Uterus (tissue), 4 donors: ENCODE results near the gene BST1. TPM values are rescaled to one million over a fixed set of nuclear protein-coding genes. Genes with fewer than 3 reads are reported as not detected.

ENCODE experiments used
- DNase-seq, 2 donors: peaks; one replicate each; pipeline ENCODE4 v3.0.0-alpha.2; 2019 to 2020
- H3K27ac ChIP-seq, 2 donors: fragments of 200-600 bp; sonication (generic); 1 replicate in 1 of 2; 2 replicates in 1 of 2; pipeline ENCODE4 v1.5.1; 2016 to 2018
- H3K27me3 ChIP-seq, 2 donors: fragments of 200-600 bp; sonication (generic); one replicate each; pipeline ENCODE4 v1.5.1; 2018 to 2019; ENCODE audit warnings: control low read depth in 1 of 2
- H3K36me3 ChIP-seq, 2 donors: fragments of 200-600 bp; sonication (generic); one replicate each; pipeline ENCODE4 v1.5.1; 2019; ENCODE audit warnings: control low read depth in 1 of 2
- H3K4me1 ChIP-seq, 2 donors: fragments of 200-600 bp; sonication (generic); one replicate each; pipeline ENCODE4 v1.5.1; 2018 to 2019; ENCODE audit warnings: control low read depth in 1 of 2
- H3K4me3 ChIP-seq, 2 donors: fragments of 200-600 bp; sonication (generic); 1 replicate in 1 of 2; 2 replicates in 1 of 2; pipeline ENCODE4 v1.5.1; 2018 to 2019; ENCODE audit warnings: mild to moderate bottlenecking in 1 of 2
- H3K9me3 ChIP-seq, 2 donors: fragments of 200-600 bp; sonication (generic); one replicate each; pipeline ENCODE4 v1.5.1; 2019; ENCODE audit warnings: control low read depth in 1 of 2
- POLR2A ChIP-seq, 2 donors: fragments of 450-650 bp; IDR thresholded peaks; one replicate each; pipeline ENCODE4 v1.6.1; 2016; ENCODE audit warnings: antibody characterized with exemption in 2 of 2, mild to moderate bottlenecking in 1 of 2, moderate library complexity in 1 of 2
- intact Hi-C: fragments of 100-400 bp; cut with DNase I; formaldehyde crosslinking; loops from one replicate; pipeline ENCODE4 v1.15.1; 2023; ENCODE audit warnings: low total_unique reads
- total RNA-seq, 4 donors: library from RNA; depleted of rRNA in 3 of 4; stranded (reverse); fragments of >200 nt in 3 of 4; gene quantifications; one replicate each; pipeline versions ENCODE4 v1.1.0 to v1.2.4, GENCODE V29; 2014 to 2023
- TF ChIP-seq, protein P1 (sequence below), 4 experiments: fragments of 200-600 bp in 2 of 4; fragments of 450-650 bp in 2 of 4; sonication (generic) in 2 of 4; IDR thresholded peaks; one replicate each; pipeline ENCODE4 v1.5.1; 2016 to 2019; ENCODE audit warnings: antibody characterized with exemption in 4 of 4, mild to moderate bottlenecking in 2 of 4, moderate library complexity in 1 of 4
- donor health status: DM: yes; HTN: yes; CAD: no.

The BST1 gene
- total RNA-seq, 4 donors from 2014 or later = 1.5 to 11.4 (median 7.7) TPM; not detected in 1

DNA sequence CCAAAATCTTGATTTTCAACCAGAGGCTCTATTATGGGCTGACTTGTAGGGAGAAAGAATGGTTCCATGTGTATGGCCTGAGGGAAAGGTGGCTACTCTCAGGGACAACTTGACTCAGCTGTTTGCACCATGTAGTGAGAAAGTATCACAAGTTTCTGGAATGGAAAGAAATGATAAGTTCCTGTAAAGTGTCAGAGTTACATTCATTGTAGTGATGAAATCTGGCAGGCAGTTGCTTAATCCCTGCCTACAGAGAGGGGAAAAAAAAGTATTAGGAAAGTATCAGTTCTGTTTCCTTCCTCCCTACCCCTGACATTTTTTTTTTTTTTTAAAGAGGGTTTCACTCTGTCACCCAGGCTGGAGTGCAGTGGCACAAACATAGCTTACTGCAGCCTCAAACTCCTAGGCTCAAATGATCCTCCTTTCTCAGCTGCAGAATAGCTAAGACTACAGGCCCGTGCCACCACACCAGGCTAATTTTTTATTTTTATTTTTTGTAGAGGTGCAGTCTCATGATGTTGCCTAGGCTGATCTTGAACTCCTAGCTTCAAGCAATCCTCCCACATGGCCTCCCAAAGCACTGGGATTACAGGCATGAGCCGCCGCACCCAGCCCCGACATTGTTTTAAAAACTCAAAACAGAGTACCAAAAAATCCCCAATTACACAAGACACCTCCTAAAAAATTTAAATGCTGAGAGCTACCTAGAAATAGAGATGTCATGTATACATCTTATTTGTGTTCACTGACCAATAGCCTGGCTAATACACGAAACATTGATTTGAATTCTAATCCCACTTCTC lies 42.9 kb upstream of the BST1 start:
- Histone ChIP-seq H3K36me3 (no peaks in the 10 kb centered on the region), H3K27ac (no peak overlapping the region), H3K4me3 (no peak overlapping the region), H3K4me1 (no peaks in the 10 kb centered on the region), H3K27me3 (no peaks in the 10 kb centered on the region), H3K9me3 (no peaks in the 10 kb centered on the region)
- DNase-seq = no peak
- intact Hi-C loops = no loop called here
- TF ChIP-seq POLR2A (IDR thresholded peaks at IDR 0.05) = no peak
- TF ChIP-seq, protein P1, sequence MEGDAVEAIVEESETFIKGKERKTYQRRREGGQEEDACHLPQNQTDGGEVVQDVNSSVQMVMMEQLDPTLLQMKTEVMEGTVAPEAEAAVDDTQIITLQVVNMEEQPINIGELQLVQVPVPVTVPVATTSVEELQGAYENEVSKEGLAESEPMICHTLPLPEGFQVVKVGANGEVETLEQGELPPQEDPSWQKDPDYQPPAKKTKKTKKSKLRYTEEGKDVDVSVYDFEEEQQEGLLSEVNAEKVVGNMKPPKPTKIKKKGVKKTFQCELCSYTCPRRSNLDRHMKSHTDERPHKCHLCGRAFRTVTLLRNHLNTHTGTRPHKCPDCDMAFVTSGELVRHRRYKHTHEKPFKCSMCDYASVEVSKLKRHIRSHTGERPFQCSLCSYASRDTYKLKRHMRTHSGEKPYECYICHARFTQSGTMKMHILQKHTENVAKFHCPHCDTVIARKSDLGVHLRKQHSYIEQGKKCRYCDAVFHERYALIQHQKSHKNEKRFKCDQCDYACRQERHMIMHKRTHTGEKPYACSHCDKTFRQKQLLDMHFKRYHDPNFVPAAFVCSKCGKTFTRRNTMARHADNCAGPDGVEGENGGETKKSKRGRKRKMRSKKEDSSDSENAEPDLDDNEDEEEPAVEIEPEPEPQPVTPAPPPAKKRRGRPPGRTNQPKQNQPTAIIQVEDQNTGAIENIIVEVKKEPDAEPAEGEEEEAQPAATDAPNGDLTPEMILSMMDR (IDR thresholded peaks at IDR 0.05) = no peak

- H3K36me3 ChIP-seq = no peaks in the 10 kb centered on the region
- TF ChIP-seq, protein P1 (IDR thresholded peaks at IDR 0.05) = no peak
- no peak for TF ChIP-seq POLR2A (IDR thresholded peaks at IDR 0.05)
- intact Hi-C loops = no loop called here
- no peak overlapping the region for H3K27ac ChIP-seq
- H3K27me3 ChIP-seq = no peaks in the 10 kb centered on the region
- H3K4me3 ChIP-seq = no peak overlapping the region
- H3K9me3 ChIP-seq = no peaks in the 10 kb centered on the region
- H3K4me1 ChIP-seq = no peaks in the 10 kb centered on the region
- no peak for DNase-seq
Measured at GRCh38 chr4:15665753-15666365, 37.0 kb upstream of the BST1 start.

DNA sequence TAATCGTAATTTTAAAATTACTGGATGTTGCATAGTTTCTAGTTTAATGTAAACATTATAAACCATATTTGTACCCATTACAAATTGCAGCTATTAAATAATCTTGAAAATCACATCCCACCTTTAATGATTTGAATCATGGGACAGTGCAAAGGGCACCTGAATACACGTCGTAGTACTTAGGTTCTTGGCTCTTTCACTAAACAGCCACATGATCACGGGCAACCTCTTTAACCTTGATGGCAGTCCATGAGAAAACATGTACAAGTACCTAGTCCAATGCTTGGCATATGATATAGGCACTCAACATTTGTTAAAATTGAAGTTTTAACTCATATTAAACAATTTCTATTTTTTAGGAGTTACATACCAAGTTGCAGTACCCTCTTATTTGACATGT lies 35.9 kb upstream of the BST1 start:
- intact Hi-C loops = no loop called here
- Histone ChIP-seq H3K36me3 (no peaks in the 10 kb centered on the region), H3K27me3 (no peaks in the 10 kb centered on the region), H3K4me3 (no peak overlapping the region), H3K27ac (no peak overlapping the region), H3K9me3 (no peaks in the 10 kb centered on the region), H3K4me1 (no peaks in the 10 kb centered on the region)
- TF ChIP-seq, protein P1 (IDR thresholded peaks at IDR 0.05) = no peak
- no peak for TF ChIP-seq POLR2A (IDR thresholded peaks at IDR 0.05)
- no peak for DNase-seq

DNA sequence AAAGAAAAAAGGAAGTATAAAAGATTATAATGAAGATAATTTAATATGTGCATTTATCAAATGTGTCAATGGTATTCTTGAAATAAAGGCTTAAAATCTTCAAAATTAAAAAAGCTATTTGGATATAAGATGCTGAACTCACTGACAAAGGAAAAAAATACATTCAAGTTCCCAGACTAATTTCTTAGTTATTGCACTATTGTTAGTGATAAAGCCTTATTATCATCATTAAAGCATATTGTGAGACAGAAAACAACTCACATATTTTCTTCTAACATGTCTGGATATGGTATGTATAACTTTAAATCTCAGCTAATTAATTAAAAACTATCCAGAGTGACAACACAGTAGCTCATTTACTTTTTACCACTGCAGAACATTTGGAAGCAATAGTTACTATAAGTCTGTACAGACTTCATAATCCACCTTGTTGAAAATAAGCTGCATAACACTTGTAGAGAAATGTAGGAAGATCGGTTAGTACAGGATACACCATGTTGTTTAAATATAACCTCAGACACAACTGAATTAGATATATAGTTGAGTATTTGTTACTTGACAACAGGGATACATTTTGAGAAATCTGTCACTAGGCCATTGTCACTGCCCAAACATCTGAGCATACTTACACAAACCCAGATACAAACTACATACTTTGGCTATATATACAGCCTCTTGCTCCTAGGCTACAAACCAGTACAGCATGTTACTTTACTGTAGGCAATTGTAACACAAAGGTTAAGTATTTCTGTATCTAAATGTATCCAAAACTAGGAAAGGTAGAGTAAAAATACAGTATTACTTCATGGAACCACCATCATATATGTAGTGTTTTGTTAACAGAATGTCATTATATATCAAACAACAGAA lies 34.1 kb upstream of the BST1 start:
- no peaks in the 10 kb centered on the region for H3K27me3 ChIP-seq
- no peak for DNase-seq
- H3K9me3 ChIP-seq = no peaks in the 10 kb centered on the region
- intact Hi-C loops = no loop called here
- H3K36me3 ChIP-seq = no peaks in the 10 kb centered on the region
- H3K4me1 ChIP-seq = no peaks in the 10 kb centered on the region
- H3K27ac ChIP-seq = no peak overlapping the region
- no peak for TF ChIP-seq POLR2A (IDR thresholded peaks at IDR 0.05)
- TF ChIP-seq, protein P1 (IDR thresholded peaks at IDR 0.05) = no peak
- H3K4me3 ChIP-seq = no peak overlapping the region
